ENCODE results near the gene ZDHHC3.
A peak's percentile ranks its signal among the peaks of the same experiment; 100 is the strongest.

The ZDHHC3 gene

GRCh38 chr3:44969828-44970179, 6.2 kb downstream of the ZDHHC3 start:
- H3K27me3 ChIP-seq: no peaks in the 10 kb centered on the region
- H3K4me3 ChIP-seq (ENCODE audit: low read depth in 1 of 2, low read length in 1 of 2): peak overlapping the region in 1 of 2 experiments; percentile 29
- H3K36me3 ChIP-seq: no peaks in the 10 kb centered on the region
- peak overlapping the region; percentile 85 for H3K27ac ChIP-seq
- H3K9me3 ChIP-seq: no peaks in the 10 kb centered on the region
- peaks cover 96 to 97% of the 10 kb centered on the region in 2 experiments for H3K4me1 ChIP-seq (ENCODE audit: control insufficient read depth in 1 of 2, insufficient read depth in 1 of 2, low read depth in 1 of 2, low read length in 1 of 2)
- no peak for TF ChIP-seq CTCF (IDR thresholded peaks at IDR 0.05)

- Histone ChIP-seq H3K4me1 (ENCODE audit: control insufficient read depth in 1 of 2, insufficient read depth in 1 of 2, low read depth in 1 of 2, low read length in 1 of 2) (peaks cover 96 to 97% of the 10 kb centered on the region in 2 experiments), H3K36me3 (no peaks in the 10 kb centered on the region), H3K4me3 (ENCODE audit: low read depth in 1 of 2, low read length in 1 of 2) (peak overlapping the region; percentile 8 to 29), H3K9me3 (no peaks in the 10 kb centered on the region), H3K27ac (peak overlapping the region; percentile 85), H3K27me3 (no peaks in the 10 kb centered on the region)
- TF ChIP-seq CTCF (IDR thresholded peaks at IDR 0.05): no peak
Observed at GRCh38 chr3:44969154-44969827, 6.7 kb downstream of the ZDHHC3 start.

- H3K4me3 ChIP-seq (ENCODE audit: low read depth in 1 of 2, low read length in 1 of 2): peak overlapping the region; percentile 8 to 41
- no peaks in the 10 kb centered on the region for H3K9me3 ChIP-seq
- H3K27me3 ChIP-seq: no peaks in the 10 kb centered on the region
- H3K27ac ChIP-seq: peak overlapping the region; percentile 85
- no peaks in the 10 kb centered on the region for H3K36me3 ChIP-seq
- H3K4me1 ChIP-seq (ENCODE audit: control insufficient read depth in 1 of 2, insufficient read depth in 1 of 2, low read depth in 1 of 2, low read length in 1 of 2): peaks cover 96 to 98% of the 10 kb centered on the region in 2 experiments
- TF ChIP-seq CTCF (IDR thresholded peaks at IDR 0.05): no peak
Observed at GRCh38 chr3:44968447-44968858, 7.5 kb downstream of the ZDHHC3 start.

GRCh38 chr3:44966795-44967278, 9.1 kb downstream of the ZDHHC3 start:
- H3K4me1 ChIP-seq (ENCODE audit: control insufficient read depth in 1 of 2, insufficient read depth in 1 of 2, low read depth in 1 of 2, low read length in 1 of 2): peaks cover 99 to 100% of the 10 kb centered on the region in 2 experiments
- H3K27ac ChIP-seq: peak overlapping the region; percentile 85
- no peak for TF ChIP-seq CTCF (IDR thresholded peaks at IDR 0.05)
- no peaks in the 10 kb centered on the region for H3K36me3 ChIP-seq
- peak overlapping the region; percentile 33 to 41 for H3K4me3 ChIP-seq (ENCODE audit: low read depth in 1 of 2, low read length in 1 of 2)
- no peaks in the 10 kb centered on the region for H3K9me3 ChIP-seq
- H3K27me3 ChIP-seq: no peaks in the 10 kb centered on the region

DNA sequence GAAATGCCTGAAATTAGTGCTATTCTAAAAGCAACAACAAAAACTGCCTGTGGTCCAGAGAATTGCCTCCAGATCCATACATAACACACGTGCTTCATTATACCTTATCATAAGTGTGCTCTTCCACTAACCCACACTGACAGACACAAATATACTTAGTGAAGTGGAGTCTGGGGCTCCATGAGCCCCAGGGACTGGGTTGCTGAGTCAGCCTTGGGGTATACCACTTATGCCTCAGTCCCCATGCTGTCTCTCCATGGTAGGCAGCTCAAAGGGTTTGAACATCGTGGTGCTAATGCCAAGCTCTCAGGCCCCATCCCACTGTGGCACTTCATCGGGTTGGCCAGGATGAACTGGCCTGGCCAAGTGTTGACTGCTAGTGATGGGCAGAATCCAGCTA, 10.8 kb downstream of the ZDHHC3 start:
- TF ChIP-seq CTCF (IDR thresholded peaks at IDR 0.05): no peak
- no peaks in the 10 kb centered on the region for H3K9me3 ChIP-seq
- peak overlapping the region; percentile 85 for H3K27ac ChIP-seq
- no peaks in the 10 kb centered on the region for H3K27me3 ChIP-seq
- peak overlapping the region in 1 of 2 experiments; percentile 5 for H3K4me3 ChIP-seq (ENCODE audit: low read depth in 1 of 2, low read length in 1 of 2)
- no peaks in the 10 kb centered on the region for H3K36me3 ChIP-seq
- H3K4me1 ChIP-seq (ENCODE audit: control insufficient read depth in 1 of 2, insufficient read depth in 1 of 2, low read depth in 1 of 2, low read length in 1 of 2): peaks cover 98 to 100% of the 10 kb centered on the region in 2 experiments
